ENCODE measurements around the gene FYTTD1.

Gene FYTTD1

DNA sequence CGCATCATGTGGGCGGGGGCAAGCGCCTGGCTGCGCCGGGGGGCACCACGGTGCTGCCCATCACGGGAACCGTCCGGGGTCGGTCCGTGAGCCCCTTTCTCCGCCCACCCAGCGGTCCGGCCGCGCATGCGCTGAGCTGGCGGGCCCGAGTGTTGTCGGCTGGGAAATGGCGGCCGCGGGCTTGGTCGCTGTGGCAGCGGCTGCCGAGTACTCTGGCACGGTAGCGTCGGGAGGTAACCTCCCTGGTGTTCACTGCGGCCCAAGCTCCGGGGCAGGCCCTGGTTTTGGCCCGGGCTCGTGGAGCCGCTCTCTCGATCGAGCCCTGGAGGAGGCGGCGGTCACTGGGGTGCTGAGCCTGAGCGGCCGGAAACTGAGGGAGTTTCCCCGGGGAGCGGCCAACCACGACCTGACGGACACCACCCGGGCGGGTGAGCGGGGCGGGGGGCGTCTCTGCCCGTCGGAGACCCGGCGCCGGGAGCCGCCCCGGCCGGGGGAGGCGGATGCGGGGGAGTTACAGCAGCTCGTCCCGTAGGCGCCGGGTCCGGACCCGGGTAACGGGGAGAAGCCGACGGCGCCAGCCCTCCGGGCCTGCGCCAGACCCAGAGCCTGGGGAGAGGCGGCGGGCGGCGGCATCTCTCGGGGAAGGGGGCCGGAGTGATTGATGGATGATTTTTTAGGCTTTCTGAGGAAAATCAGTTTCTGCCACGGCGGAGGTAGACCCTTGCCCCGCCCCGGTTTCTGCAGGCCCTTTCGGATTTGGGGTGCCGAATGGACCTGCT is 41.6 kb downstream of the FYTTD1 start, which contains the start of gene LRCH3:
Gene LRCH3, plus strand, starts transcription at position 142 of the 779 bp plus-strand sequence. Its CDS starts 25 bp downstream, at position 167.
- DNase-seq, result peak; percentile 100

DNA sequence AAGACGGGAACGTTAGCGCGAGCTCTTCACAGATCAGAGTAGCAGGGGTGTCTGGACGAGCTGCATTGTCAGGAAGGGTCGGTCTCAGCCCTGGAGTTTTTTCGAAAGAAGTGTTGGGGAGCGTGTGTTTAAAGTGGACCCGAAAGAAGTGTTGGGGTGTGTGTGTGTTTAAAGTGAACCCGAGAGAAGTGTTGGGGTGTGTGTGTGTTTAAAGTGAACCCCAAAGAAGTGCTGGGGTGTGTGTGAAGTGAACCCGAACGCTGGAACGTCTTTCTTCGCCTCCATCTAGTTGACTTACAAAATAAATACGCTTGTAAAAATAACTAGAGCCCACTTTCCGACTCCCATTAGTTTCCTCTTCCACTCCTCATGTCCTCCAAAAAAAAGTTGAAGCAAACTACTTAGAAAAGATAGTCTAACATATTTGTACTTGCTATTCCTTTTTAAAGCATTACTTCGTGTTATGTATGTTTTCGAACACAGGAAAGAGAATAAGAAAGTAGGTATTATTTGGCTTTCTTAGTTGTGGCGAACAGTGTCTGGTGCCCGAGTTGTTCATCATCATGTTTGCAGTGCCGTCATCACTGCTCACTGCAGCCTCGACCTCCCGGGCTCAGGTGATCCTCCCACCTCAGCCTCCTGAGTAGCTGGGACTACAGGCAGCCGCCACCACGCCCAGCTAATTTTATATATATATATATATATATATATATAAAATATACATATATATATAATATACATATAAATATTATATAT is 42.4 kb downstream of the FYTTD1 start:
- DNase-seq, result no peak

DNA sequence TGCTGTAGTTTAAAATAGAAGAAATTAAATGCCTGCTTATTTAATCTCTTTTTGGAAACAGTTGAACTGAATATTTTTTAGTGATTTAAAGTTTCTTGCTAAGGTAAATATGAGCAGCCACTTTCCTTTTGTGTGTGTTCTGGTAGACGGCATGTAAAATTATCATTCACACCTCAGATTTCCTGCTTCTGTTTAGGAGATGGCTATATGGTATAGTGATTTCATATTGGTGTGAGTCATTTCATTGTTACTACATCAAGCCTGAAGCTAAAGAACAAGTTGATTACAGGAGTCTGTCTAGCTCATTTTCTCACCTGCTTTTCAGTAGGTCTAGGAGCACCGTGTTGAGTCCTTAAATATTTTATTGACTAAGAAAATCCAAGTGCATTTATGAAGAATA is 43.6 kb downstream of the FYTTD1 start:
- DNase-seq, result no peak

DNA sequence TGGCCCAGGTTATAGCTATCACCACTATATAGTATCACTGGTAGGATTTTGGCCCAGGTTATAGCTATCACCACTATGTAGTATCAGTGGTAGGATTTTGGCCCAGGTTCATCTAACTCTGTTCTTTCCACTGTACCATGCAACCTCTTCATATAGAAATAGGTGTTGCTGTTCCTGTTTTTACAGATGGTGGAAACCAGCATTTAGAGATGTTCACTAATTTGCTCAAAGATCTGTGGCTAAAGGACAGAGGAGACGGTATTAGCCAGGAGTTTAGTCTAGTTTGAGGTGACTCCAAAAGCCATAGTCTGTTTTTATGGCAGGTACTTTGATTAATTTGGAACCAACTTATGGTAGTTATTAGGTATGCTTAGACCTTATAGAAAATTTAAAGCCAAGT is 44.4 kb downstream of the FYTTD1 start:
- no peak for DNase-seq

DNA sequence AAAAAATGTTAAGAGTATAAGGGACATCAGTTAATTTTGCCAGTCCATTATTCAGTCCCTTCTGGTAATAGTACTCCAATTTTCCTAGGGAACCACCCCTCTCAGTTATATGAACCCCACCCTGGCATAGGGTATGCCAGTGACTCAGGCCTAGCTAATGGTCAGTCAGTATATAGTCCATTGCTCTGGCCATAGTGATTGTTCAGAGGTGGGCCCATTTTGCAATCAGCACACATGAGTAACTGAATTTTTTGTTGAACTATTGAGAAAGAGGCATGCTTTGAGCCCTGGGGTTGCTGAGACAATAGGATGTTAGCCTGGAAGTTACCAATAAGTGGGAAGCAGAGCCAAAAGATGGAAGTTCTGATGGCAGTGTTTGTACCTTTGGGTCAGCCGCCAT is 45.5 kb downstream of the FYTTD1 start:
- no peak for DNase-seq

DNA sequence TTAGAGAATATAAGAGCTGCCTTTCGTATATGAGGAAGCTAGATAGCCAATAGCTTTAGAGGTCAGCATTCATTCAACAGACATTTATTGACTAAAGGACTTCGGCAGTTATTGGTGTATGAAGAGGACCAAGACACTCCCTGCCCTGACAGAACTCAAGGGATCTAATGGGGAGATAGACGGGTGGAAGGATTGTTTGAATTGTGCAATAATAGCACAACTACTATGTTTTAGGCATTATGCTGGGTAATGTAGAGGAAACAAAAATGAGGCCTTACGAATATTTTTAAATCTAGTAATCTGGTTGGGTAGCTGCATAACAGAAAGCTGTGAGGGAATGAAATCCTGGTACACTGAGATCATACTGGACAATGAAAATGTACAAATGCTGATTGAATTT is 46.4 kb downstream of the FYTTD1 start:
- no peak for DNase-seq

DNA sequence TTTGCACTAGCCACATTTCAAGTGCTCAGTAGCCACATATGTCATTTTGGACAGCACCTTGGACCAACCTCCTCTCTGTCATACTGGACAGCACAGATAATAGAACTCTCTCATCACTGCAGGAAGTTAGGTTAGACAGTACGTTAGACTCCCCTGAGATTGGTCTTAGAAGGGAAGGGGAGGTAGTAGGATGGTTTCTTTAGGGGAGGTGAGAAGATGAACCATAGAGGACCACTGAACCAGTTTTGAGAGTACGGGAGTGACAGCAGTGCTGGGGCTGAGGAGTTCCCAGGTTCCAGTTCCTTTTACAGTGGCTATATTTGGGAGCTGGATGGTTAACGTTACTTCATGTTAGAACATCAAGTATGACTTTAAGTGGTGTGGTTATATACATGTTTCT is 49.2 kb downstream of the FYTTD1 start:
- no peak for DNase-seq

DNA sequence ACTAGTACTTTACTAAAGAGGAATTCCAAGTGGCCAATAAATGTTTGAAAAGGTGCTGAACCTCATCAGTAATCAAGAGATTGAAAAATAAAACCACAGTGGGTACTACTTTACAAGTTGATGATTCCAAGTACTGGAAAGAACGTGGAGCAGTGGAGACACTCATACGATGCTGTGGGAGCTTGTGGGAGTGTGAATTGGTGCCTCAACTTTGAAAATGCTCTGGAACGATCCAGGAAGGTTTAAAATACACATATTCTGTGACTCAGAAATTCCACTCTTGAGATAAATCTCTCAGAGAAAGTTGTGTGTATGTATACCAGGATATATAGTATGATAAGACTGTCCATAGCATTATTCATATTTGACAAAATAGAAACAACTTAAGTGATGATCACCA is 50.7 kb downstream of the FYTTD1 start:
- DNase-seq, result no peak

DNA sequence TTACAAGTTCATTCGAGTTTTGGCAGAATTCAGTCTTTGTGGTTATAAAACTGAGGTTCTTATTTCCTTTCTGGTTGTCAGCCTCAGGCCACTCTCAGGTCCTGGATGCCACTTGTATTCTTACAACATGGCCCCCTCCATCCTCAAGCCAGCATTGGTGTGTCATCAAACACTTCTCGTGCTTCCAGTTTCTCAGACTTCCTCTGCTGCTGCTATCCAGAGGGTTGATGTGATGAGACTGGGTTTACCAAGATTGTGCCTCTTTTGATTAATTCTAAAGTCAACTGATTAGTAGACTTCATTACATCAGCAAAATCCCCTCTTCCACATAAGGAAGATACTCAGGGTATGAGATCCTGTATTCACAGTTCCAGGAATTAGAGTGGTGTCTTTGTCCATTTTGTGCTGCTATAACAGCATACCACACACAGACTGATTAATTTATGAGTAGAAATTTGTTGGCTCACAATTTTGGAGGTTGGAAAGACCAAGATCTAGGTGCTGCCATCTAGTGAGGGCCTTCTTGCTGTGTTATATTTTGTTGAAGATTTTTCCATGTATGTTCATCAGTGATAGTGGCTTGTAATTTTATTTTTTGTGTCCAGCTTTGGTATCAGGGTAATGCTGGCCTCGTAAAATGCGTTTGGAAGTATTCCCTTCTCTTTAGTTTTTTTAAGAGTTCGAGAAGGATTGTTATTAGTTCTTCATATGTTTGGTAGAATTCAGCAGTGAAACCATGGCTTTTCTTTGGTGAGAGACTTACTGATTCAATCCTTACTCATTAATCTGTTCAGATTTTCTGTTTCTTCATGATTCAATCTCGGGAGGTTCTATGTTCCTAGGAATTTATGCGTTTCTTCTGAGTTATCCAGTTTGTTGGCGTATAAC is 52.5 kb downstream of the FYTTD1 start:
- no peak for DNase-seq

DNA sequence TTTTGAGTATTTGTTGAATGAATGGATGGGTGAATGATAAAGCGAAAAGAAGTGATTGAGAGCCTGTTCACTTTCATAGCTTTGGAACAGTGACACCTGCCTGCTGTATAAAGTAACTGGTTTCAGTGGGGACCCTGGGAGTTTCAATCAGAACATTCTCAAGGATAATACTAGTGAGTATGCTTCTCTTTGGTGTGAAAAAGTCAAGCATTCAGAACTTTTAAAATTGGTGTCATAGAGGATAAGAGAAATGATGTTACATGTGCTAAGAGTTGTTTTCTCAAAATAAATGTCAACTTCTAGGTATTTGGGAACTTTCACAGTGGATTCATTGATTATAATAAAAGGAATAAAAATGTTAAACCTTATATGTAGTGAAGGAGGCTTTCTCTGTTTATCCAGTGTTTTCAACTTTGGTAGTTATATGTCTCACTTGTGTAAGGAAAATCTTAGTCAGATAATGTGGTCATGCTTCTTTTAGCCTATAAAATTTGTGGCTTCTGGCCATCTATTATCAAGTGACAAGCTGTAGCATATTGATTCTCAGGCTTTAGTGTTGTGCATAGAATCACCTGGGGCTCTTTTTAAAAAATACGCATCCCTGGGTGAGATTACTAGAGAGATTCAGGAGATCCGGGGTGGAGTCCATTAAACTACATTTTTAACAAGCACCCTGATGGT is 53.2 kb downstream of the FYTTD1 start:
- DNase-seq, result no peak

DNA sequence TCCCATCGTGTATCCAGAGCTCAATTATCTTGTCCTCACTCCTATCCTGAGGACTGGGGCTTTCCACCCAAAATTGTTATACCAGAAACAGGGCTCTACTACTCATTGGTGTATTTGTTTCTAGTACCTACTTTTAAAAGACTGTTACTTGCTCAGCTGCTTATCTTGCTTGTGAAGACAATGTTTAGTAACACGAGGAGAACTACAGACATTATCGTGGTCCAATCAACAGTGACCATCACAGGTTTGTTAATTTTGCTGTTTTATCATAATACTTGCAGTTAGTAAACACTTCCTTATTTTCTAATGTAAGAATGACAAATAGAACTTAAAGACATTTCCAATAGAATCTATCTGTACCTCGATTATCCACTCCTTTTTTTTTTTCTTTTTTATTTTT is 54.8 kb downstream of the FYTTD1 start:
- no peak for DNase-seq

DNA sequence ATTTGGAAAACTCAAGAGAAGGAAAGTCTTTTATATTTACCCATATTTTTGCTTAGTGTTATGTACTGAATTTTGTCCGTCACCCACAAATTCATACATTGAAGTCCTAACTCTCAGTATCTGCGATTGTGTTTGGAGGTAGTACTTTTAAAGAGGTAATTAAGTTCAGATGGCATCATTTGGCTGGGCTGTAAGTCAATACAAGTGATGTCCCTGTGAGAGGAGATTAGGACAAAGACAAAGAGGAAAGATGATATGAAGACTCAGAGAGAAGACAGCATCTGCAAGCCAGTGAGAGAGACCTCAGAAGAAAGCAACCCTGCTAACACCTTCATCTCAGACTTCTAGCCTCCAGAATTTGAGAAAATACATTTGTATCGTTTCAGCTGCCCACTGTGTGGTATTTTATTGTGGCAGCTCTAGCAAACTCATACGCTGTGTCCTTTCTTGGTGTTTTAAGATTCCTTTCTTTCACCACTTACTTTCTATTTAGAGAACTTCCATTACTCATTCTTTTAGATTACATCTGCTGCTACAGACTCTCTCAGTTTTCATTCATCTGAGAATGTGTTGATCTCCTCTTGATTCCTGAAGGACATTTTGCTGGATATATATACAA is 58.4 kb downstream of the FYTTD1 start:
- DNase-seq, result no peak

DNA sequence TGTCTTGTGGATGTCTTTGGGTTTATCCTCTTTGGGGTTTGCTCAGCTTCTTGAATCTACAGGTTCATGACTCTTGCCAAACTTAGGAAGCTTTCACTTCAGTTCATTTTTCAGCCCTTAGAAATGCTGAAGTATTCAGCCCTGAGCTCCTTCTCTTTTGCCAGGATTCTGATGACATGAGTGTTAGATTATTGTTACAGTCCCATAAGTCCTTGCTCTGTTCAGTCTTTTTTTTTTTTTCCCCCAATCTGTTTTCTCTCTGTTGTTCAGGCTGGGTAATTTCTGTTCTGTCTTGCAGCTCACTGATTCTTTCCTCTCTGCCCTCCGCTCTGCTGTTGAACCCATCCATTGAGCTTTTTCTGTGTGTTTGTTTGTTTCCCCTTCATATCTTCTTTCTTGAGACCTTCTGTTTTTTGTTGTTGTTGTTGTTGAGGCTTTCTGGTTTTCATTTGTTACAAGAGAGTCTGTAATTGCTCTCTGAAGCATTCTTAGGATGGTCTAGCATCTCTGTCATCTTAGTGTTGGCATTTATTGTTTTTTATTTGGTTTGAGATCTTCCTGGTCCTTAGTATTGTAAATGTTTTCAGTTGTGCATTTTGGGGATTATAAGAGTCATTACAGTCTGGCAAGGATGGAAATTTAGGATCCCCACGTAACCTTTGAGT is 59.8 kb downstream of the FYTTD1 start:
- no peak for DNase-seq

DNA sequence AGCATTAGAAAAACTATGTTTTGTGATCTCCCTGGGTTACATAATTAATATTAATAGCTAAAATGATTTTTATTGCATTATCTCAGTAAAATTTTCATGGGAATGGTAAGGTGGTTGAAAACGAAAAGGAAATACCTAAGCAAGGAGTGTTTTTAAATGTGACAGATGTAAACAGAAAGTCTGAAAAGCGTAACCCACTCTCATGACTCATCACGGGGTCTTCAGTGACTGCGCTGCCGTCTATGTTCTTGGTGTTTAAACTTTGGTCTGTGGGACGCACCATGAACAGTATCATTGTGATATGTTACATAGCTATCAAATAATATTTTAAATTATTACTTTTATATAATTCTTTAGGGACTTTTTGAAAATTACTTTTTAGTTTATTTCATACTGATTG is 61.2 kb downstream of the FYTTD1 start:
- no peak for DNase-seq

DNA sequence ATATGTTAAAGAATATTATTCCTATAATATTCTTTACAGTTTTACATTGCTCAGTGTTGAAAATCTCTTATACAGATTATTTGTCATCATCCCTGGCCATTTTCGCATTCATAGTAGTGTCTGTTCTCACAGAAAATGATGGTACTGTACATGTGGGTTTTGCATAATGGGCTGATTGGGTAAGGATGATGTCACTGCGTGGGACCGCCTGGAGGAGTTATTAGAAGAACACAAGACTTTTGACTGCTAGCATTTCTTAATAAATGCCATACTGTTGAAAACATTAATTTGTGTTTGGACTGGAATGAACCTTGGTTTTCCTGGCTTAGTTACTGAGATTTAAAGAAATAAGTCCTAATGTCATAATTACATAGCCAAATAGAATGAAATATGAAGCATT is 61.7 kb downstream of the FYTTD1 start:
- no peak for DNase-seq

DNA sequence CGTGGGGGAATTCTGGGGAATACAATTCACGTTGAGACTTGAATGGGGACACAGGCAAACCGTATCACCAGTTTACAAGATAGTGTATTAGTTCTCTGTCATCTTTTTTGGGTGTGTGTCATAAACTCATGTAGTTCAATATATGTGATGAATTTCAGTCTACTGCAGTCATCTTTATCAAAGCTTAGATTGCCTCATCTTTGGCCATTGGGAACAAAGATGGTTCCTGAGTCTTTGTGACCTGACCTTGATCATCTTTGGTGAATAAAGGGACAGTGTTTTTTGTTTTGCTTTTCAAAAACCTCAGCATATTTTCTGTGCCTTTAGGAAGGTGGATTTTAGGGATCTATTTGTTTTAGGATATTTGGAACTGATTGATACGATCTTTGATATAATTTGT is 64.7 kb downstream of the FYTTD1 start:
- no peak for DNase-seq

DNA sequence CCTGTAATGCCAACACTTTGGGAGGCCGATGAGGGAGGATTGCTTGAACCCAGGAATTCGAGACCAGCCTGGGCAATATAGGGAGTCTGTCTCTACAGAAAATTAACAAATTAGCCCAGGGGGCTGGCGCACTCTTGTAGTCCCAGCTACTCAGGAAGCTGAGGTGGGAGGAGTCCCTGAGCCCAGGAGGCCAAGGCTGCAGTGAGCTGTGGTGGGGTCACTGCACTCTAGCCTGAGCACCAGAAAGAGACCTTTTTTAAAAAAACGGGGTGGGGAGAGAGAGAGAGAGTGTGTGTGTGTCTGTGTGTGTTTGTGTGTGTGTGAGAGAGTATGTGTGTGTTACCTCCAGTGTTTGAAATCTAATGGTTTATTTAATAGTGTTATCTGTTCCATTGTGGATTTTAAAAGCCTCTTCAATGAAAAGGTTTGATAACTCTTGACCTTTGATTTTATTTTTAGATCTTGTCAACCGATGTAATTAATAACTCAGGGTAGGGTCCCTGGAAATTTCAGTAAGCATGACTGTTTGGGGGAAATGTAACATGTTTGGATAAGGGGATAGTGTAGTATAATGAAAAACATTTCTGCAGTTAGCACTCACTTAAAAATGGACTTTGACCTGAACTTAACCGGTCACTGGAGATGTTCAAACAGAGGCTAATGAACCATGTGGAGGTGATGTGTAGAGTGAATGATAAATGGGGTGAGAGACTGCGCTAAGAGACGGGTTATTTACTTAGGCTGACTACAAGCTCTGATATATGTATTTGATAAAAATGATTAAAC is 71.1 kb downstream of the FYTTD1 start:
- DNase-seq, result peak; percentile 5

DNA sequence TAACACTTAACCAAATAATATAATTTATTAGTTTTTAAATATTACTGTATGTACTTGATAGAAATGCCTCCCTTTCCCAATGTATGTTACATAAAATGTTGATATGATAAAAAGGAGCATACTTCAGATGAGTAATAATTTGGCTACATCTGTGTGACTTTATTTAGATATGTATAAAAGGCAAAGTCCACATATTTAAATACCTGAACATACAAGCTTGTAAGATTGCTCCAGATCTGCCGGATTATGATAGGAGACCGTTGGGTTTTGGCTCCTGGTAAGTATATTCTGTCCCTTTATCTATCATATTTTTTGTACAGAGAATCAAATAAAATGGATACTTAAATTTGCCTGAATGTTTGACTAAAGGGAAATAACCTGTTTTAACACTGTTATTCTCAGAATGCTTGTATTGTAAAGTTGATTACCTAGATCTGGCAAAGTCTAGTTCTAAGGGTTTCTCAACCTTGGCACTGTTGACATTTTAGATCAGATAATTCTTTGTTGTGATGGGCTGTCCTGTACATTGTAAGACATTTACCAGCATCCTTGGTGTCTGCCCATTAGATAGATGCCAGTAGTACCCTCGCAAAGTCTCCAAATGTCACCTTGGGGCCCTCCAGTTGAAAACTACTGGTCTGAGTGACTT is 79.8 kb downstream of the FYTTD1 start:
- DNase-seq, result no peak

DNA sequence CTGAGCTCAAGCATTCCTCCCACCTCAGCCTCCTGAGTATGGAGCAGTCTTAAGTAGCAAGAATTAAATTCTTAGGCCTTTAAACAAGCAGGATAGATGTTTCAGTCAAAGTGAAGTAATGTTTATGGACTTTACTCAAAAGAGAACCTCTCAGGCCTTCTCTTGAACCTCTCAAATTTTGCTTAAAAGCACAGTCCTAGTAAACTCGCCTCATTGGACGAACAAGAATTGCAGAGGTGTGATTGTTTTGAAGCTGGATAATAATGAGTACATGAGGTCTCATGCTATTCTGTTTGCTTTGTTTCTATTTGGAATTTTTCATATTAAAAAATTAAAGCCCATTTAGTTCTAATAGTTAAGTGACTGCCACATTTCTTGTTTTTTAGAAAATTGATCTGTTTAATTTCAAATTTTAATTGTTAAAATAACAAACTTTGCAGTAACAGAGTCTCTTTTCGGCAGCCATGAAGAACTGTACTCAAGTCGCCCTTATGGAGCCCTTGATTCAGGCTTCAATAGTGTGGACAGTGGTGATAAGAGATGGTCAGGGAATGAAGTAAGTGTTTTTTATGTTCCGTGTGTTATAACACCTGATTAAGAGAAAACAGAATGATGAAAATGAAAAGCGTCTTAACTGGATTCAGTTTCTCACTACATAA is 80.8 kb downstream of the FYTTD1 start:
- DNase-seq, result no peak

All from right kidney (tissue), 1 donor.